ENCODE data around the gene MTHFD2L.

GRCh38 chr4:74181219-74181618 lies 23.3 kb downstream of the MTHFD2L start:
- TF ChIP-seq CTCF (IDR thresholded peaks at IDR 0.05) (no peak), POLR2A (IDR thresholded peaks at IDR 0.05) (no peak)

Measured in body of pancreas (tissue), 4 donors.